ENCODE measurements around the gene CCDC122. TPM values are rescaled to one million over a fixed set of nuclear protein-coding genes. Genes with fewer than 3 reads are reported as not detected.

Gene CCDC122
- total RNA-seq = 1.1 and 3.8 TPM in 2 replicates

GRCh38 chr13:43878892-43879754 lies at the start of gene CCDC122:
TSS of gene CCDC122 (minus strand) at chr13:43879740. CDS start at chr13:43869376, 10,364 bp downstream.

DNA sequence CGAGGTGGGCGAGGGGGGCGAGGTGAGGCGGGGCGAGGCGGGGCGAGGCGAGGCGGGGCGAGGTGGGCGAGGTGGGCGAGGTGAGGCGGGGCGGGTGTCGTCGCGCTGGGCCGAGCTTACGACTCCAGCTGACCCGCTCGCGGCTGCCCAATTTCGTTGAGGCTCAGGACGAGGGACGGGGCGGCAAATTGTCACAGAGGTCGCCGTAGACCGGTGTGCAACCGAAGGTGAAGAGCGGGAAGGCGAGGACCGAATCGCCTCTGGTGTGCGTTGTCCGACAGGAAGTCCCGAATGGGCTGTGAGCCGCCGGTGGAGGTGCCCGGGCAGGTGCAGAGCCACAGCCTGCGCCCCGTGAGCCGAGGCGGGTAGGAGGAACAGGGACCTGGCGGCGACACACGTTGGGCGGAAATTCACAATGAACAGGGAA lies 228 bp upstream of the CCDC122 start, which contains the start of gene LACC1:
Gene LACC1 (plus strand): TSS at position 150 of the 427 bp plus-strand sequence. CDS start 1,082 bp downstream, outside the sequence.

GRCh38 chr13:43786766-43787517 lies 92.6 kb downstream of the CCDC122 start, which contains the start of gene ENOX1:
TSS of gene ENOX1 (minus strand) at chr13:43786972.

Other genes starting within 250 kb of the CCDC122 start
- under 0.01 and 0.57 TPM in 2 replicates for gene ENOX1, start 92.8 kb downstream of the CCDC122 start, total RNA-seq
- gene LACC1, start 164 bp upstream of the CCDC122 start, total RNA-seq = 3.6 and 11.1 TPM in 2 replicates

Measured in bladder microvascular endothelial cell (primary cell).